ENCODE results near the gene FLRT2.

The FLRT2 gene

DNA sequence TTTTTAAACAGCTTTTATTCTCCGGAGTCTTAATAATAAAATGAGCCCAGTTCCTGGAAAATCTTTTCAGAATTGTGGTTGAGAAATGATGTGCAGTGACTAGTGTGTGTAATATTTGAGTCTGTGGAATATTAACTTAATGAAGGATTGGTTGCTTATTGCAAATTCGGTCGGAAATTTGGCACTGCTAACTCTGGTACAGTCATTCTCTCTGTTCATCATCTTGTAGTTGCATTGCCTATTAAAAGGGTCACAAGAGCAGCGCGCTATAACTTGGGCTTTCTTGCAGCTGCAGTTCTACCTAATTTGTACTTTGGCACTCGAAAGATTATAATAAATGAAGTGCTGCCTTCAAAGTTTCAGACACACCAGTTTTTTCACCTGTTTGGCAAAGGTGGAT, 146.0 kb downstream of the FLRT2 start:
- DNase-seq, result no peak

- no peak for DNase-seq
Measured at GRCh38 chr14:85686908-85687307, 157.0 kb downstream of the FLRT2 start.

DNA sequence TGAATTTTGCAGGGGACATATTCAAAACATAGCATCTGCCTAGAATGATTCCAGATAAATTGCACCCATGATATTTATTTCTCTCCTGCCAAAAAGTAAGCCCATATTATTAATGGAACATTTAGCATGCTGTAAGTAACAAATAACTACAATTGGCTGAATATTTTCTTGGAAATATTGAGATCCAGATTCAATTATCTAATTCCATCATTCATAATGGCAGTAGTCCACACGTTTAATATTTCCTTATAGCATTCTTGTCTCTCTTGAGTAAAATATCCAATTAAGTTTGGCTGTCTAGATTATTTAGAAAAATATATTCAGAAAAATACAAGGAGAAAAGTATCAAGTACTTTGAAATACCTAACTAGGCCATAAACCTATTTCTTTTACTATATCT, 157.5 kb downstream of the FLRT2 start:
- DNase-seq, result no peak

DNA sequence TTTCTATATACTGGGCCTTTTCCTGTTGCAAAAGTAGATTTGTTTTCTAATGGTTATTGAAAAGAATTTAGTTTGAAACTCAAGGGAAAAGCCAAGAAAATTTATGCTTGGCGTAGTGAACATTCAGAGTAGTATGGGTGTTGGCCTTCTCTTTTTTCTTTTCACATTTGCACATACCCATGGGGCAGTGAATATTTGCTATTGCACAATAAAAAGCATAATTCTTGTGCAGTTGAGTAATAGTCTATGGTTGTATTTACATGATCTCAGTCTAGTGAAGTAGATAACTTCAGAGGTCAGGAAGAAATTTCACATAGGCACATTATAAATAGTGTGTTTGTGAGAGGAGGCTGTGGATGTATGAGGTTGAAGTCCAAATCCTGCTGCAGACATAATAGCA, 158.1 kb downstream of the FLRT2 start:
- DNase-seq, result no peak

- no peak for DNase-seq
Measured at GRCh38 chr14:85695300-85695699, 165.4 kb downstream of the FLRT2 start.

DNA sequence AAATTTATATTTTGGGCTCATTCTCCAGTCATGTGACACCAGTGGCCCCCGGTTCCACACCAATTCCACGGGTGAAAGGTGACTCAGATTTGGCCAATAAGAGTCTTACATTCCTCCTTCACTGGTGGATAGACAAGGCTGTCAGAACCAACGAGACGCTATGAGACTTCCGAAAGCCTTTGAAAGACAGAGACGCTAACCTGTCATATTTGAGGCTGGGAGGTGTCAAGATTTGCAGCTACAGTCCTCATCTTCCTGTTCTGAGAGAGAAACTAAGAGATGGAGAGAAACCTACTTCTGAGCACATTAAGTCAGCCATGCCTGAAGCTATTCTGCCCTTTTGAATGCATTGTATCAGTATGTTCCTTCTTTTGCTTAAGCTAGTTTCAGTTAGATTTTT, 171.2 kb downstream of the FLRT2 start:
- no peak for DNase-seq

DNA sequence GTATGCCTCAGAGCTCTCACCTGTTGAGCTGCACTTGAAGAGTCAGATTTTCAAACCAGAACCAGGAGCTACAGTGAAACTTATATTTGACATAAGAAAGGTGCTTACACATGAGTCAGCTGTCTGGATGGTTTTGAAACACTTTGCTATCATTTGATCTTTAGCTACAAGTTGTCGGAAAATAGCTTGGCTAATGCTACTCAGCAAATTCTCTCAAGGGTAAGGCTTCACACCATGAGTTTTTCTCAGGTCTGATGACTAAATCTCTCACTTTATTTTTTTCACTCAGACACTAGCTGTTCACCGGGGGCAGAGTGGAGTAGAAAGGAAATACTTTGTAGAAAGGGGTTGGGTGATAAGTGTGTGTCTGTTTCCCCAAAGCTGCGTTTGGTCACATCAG, 171.8 kb downstream of the FLRT2 start:
- no peak for DNase-seq

DNA sequence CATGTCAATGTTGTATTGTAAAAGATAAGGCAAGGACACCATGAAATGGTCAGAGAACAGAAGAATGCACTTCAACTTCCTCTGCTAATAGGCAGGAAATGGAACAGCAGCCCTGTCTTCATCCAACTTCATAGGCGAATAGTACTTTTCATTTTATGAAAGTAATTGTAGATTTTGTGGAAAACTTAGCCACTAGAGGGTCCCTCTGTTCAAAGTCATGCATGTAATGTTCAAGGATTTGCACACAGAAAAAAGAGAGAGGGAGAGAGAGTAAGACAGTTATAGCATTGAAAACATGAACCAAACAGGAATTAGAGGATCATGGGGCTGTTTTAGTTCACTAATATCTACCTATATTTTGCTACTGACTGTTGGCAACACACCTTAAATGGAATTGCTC, 172.2 kb downstream of the FLRT2 start:
- DNase-seq, result no peak

- DNase-seq, result no peak
Measured at GRCh38 chr14:85702997-85703396, 173.1 kb downstream of the FLRT2 start.

Data from T-helper 1 cell (primary cell).